Activated CD8-positive, alpha-beta memory T cell treated with anti-CD3 and anti-CD28 coated beads, Interleukin-2, amount 10 ng/mL, durations not matched to agents 7 days and 5 days (primary cell): Measurements from ENCODE around the gene YDJC. TPM values are rescaled to one million over a fixed set of nuclear protein-coding genes. Genes with fewer than 3 reads are reported as not detected.
A peak's percentile ranks its signal among the peaks of the same experiment; 100 is the strongest.
"Not testable (repeated sequence)": the region's sequence is repeated elsewhere in the genome, so short reads cannot be mapped to it uniquely, and the experiment has no call there.

Experiments
- ATAC-seq: fragments of 150-1000 bp; cut with Tn5 transposase; one replicate; pipeline ENCODE4 v1.10.0; 2021; ENCODE audit warnings: moderate library complexity
- CTCF ChIA-PET: fragments of 350-600 bp; sonication (Branson Sonifier 250); formaldehyde crosslinking; loops from one replicate; lab custom pipeline; 2021; ENCODE audit warnings: antibody characterized with exemption; lab: Charles Lee
- DNase-seq: peaks from one replicate; pipeline ENCODE4 v3.0.0-alpha.2; 2020
- H3K27ac Mint-ChIP-seq: one replicate; pipeline ENCODE4 v1.8.0; 2021; ENCODE audit warnings: mild to moderate bottlenecking, mixed read lengths
- H3K27me3 Mint-ChIP-seq: one replicate; pipeline ENCODE4 v1.8.0; 2021; ENCODE audit warnings: mixed read lengths
- H3K36me3 Mint-ChIP-seq: one replicate; pipeline ENCODE4 v1.8.0; 2021; ENCODE audit warnings: mild to moderate bottlenecking, mixed read lengths
- H3K4me1 Mint-ChIP-seq: one replicate; pipeline ENCODE4 v1.8.0; 2021; ENCODE audit warnings: mixed read lengths
- H3K4me3 Mint-ChIP-seq: one replicate; pipeline ENCODE4 v1.8.0; 2021; ENCODE audit warnings: mild to moderate bottlenecking, moderate library complexity, mixed read lengths
- H3K9me3 Mint-ChIP-seq: one replicate; pipeline ENCODE4 v1.8.0; 2022; ENCODE audit warnings: low read depth, mixed read lengths
- total RNA-seq, 2 experiments: library from RNA; stranded (reverse); gene quantifications; one replicate each; pipeline ENCODE4 v1.2.3, GENCODE V29; 2021

The YDJC gene
- total RNA-seq, 2 experiments from 2014 or later, result 43.7 to 44.3 TPM

GRCh38 chr22:21645513-21645912 is 15.7 kb upstream of the YDJC start:
- not testable (repeated sequence) for H3K9me3 Mint-ChIP-seq, H3K27ac Mint-ChIP-seq, ATAC-seq, H3K27me3 Mint-ChIP-seq, H3K4me3 Mint-ChIP-seq, DNase-seq
- CTCF ChIA-PET, result interaction anchor here (1.5 to 9.7 kb wide), 3 partner anchors 14 to 48 kb away, joined by 5 to 241 read pairs (median 17); partner anchors contain the start of genes CCDC116 and YDJC
- Mint-ChIP-seq H3K36me3 (peaks cover 23% of the 10 kb centered on the region), H3K4me1 (peaks cover 38% of the 10 kb centered on the region)

GRCh38 chr22:21643533-21644357 is 13.9 kb upstream of the YDJC start:
- peaks cover 33% of the 10 kb centered on the region for H3K4me1 Mint-ChIP-seq
- CTCF ChIA-PET, result interaction anchor here (1.1 to 9.7 kb wide), 14 partner anchors 8 to 309 kb away, joined by 3 to 241 read pairs (median 8); partner anchors contain the start of genes CCDC116, PPIL2, PPM1F and UBE2L3
- H3K36me3 Mint-ChIP-seq, result peaks cover 17% of the 10 kb centered on the region
- peak overlapping the region; percentile 83 for H3K4me3 Mint-ChIP-seq
- H3K27ac Mint-ChIP-seq, result no peak overlapping the region
- no peaks in the 10 kb centered on the region for H3K27me3 Mint-ChIP-seq
- no peaks in the 10 kb centered on the region for H3K9me3 Mint-ChIP-seq
- ATAC-seq (no peak), DNase-seq (no peak)

- Mint-ChIP-seq H3K27ac (peak overlapping the region; percentile 90), H3K4me3 (peak overlapping the region; percentile 83), H3K4me1 (peaks cover 33% of the 10 kb centered on the region), H3K36me3 (peaks cover 17% of the 10 kb centered on the region), H3K27me3 (no peaks in the 10 kb centered on the region), H3K9me3 (no peaks in the 10 kb centered on the region)
- CTCF ChIA-PET, result interaction anchor here (0.7 to 9.7 kb wide), 22 partner anchors 9 to 540 kb away, joined by 3 to 241 read pairs (median 6); partner anchors contain the start of genes CCDC116, PPIL2, PPM1F and UBE2L3
- DNase-seq (peak; percentile 80), ATAC-seq (peak; percentile 6)
Observed at GRCh38 chr22:21642584-21643448, 13.0 kb upstream of the YDJC start.

GRCh38 chr22:21641789-21642583 is 12.2 kb upstream of the YDJC start, which contains the start of gene SDF2L1:
TSS of gene SDF2L1 (plus strand) at chr22:21642302. CDS start at chr22:21642337, 35 bp downstream.
- H3K27ac Mint-ChIP-seq, result peak within 1 kb of the TSS; percentile 90
- peaks cover 17% of the 10 kb centered on the region for H3K36me3 Mint-ChIP-seq
- no peaks in the 10 kb centered on the region for H3K9me3 Mint-ChIP-seq
- H3K27me3 Mint-ChIP-seq, result no peaks in the 10 kb centered on the region
- peak within 1 kb of the TSS; percentile 83 for H3K4me3 Mint-ChIP-seq
- H3K4me1 Mint-ChIP-seq, result peaks cover 33% of the 10 kb centered on the region
- CTCF ChIA-PET, result interaction anchor here (1.0 to 9.7 kb wide), 19 partner anchors 10 to 539 kb away, joined by 3 to 241 read pairs (median 6); partner anchors contain the start of genes CCDC116, PPIL2, PPM1F and UBE2L3
- DNase-seq (peak; percentile 99), ATAC-seq (peak; percentile 98)

GRCh38 chr22:21641417-21641788 is 11.6 kb upstream of the YDJC start:
- peak overlapping the region; percentile 90 for H3K27ac Mint-ChIP-seq

GRCh38 chr22:21640810-21641209 is 11.0 kb upstream of the YDJC start:
- Mint-ChIP-seq H3K27me3 (no peaks in the 10 kb centered on the region), H3K4me1 (peaks cover 25% of the 10 kb centered on the region), H3K4me3 (peak overlapping the region; percentile 83), H3K9me3 (no peaks in the 10 kb centered on the region), H3K27ac (no peak overlapping the region), H3K36me3 (peaks cover 11% of the 10 kb centered on the region)
- CTCF ChIA-PET, result interaction anchor here (1.2 to 9.7 kb wide), 8 partner anchors 10 to 72 kb away, joined by 3 to 241 read pairs (median 8); partner anchors contain the start of genes CCDC116, PPIL2, UBE2L3 and YDJC
- ATAC-seq (no peak), DNase-seq (no peak)

More at GRCh38 chr22:21641417-21641788, 11.6 kb upstream of the YDJC start:
- H3K36me3 Mint-ChIP-seq, result peaks cover 12% of the 10 kb centered on the region
- no peak for ATAC-seq
- no peaks in the 10 kb centered on the region for H3K9me3 Mint-ChIP-seq
- H3K4me1 Mint-ChIP-seq, result peaks cover 27% of the 10 kb centered on the region
- no peaks in the 10 kb centered on the region for H3K27me3 Mint-ChIP-seq
- H3K4me3 Mint-ChIP-seq, result peak overlapping the region; percentile 83
- CTCF ChIA-PET, result interaction anchor here (1.0 to 9.7 kb wide), 12 partner anchors 11 to 93 kb away, joined by 3 to 241 read pairs (median 6); partner anchors contain the start of genes CCDC116, PPIL2, UBE2L3 and YDJC
- DNase-seq, result no peak

- DNase-seq, result no peak
- CTCF ChIA-PET, result interaction anchor here (1.0 kb wide), 1 partner anchor 10 kb away, joined by 3 read pairs; no protein-coding TSS in a partner anchor
- Mint-ChIP-seq H3K9me3 (no peaks in the 10 kb centered on the region), H3K27ac (no peak overlapping the region), H3K36me3 (peaks cover 9% of the 10 kb centered on the region), H3K4me3 (no peak overlapping the region), H3K27me3 (no peaks in the 10 kb centered on the region), H3K4me1 (peaks cover 25% of the 10 kb centered on the region)
- ATAC-seq, result no peak
Observed at GRCh38 chr22:21639359-21639758, 9.5 kb upstream of the YDJC start.

GRCh38 chr22:21637450-21637849 is 7.6 kb upstream of the YDJC start:
- H3K4me3 Mint-ChIP-seq, H3K27ac Mint-ChIP-seq, H3K27me3 Mint-ChIP-seq, ATAC-seq, H3K9me3 Mint-ChIP-seq, H3K36me3 Mint-ChIP-seq, DNase-seq: not testable (repeated sequence)
- H3K4me1 Mint-ChIP-seq, result peaks cover 16% of the 10 kb centered on the region
- CTCF ChIA-PET, result interaction anchor here (1.2 to 1.5 kb wide), 2 partner anchors 9 kb away, joined by 3 to 4 read pairs; no protein-coding TSS in a partner anchor

- H3K4me1 Mint-ChIP-seq, result peaks cover 18% of the 10 kb centered on the region
- H3K27ac Mint-ChIP-seq, result no peak overlapping the region
- H3K27me3 Mint-ChIP-seq, result no peaks in the 10 kb centered on the region
- no peak for DNase-seq
- no peak overlapping the region for H3K4me3 Mint-ChIP-seq
- CTCF ChIA-PET, result interaction anchor here (1.2 to 1.6 kb wide), 3 partner anchors 8 to 15 kb away, joined by 3 to 4 read pairs (median 3); no protein-coding TSS in a partner anchor
- ATAC-seq, result no peak
- H3K36me3 Mint-ChIP-seq, result no peaks in the 10 kb centered on the region
- H3K9me3 Mint-ChIP-seq, result no peaks in the 10 kb centered on the region
Observed at GRCh38 chr22:21636629-21637218, 6.9 kb upstream of the YDJC start.

- Mint-ChIP-seq H3K4me1 (peaks cover 18% of the 10 kb centered on the region), H3K9me3 (no peaks in the 10 kb centered on the region), H3K27me3 (no peaks in the 10 kb centered on the region), H3K27ac (no peak overlapping the region), H3K4me3 (no peak overlapping the region), H3K36me3 (no peaks in the 10 kb centered on the region)
- CTCF ChIA-PET, result interaction anchor here (1.2 to 9.7 kb wide), 5 partner anchors 8 to 15 kb away, joined by 3 to 241 read pairs (median 3); partner anchors contain the start of gene SDF2L1
- ATAC-seq (no peak), DNase-seq (no peak)
Observed at GRCh38 chr22:21635771-21636510, 6.1 kb upstream of the YDJC start.

- Mint-ChIP-seq H3K9me3 (no peaks in the 10 kb centered on the region), H3K27me3 (no peaks in the 10 kb centered on the region), H3K36me3 (no peaks in the 10 kb centered on the region), H3K27ac (no peak overlapping the region), H3K4me3 (no peak overlapping the region), H3K4me1 (peaks cover 20% of the 10 kb centered on the region)
- DNase-seq (no peak), ATAC-seq (no peak)
- CTCF ChIA-PET, result interaction anchor here (1.3 to 9.7 kb wide), 2 partner anchors 10 to 11 kb away, joined by 3 to 241 read pairs; partner anchors contain the start of gene SDF2L1
Observed at GRCh38 chr22:21634844-21635243, 5.0 kb upstream of the YDJC start.
